ENCODE results near the gene MAST4.

Gene MAST4

GRCh38 chr5:67173959-67174358, 577.8 kb downstream of the MAST4 start:
- Histone ChIP-seq H3K27me3 (ENCODE audit: control insufficient read depth in 5 of 5, insufficient read depth in 4 of 5, low read length in 5 of 5) (no peaks in the 10 kb centered on the region), H3K27ac (ENCODE audit: low read depth, low read length) (no peak overlapping the region), H3K9me3 (ENCODE audit: control insufficient read depth in 5 of 5, low read length in 5 of 5) (peaks cover 0 to 10% (median 3%) of the 10 kb centered on the region in 5 donors), H3K9ac (ENCODE audit: low read length in 5 of 5) (no peak overlapping the region), H3K36me3 (ENCODE audit: control insufficient read depth in 5 of 5, insufficient read depth in 5 of 5, low read length in 5 of 5) (peaks cover 0 to 6% (median 3%) of the 10 kb centered on the region in 5 donors), H3K4me3 (ENCODE audit: low read depth in 1 of 5, low read length in 5 of 5) (no peak overlapping the region), H3K4me1 (ENCODE audit: control insufficient read depth in 5 of 5, insufficient read depth in 5 of 5, low read length in 5 of 5) (peaks cover 0 to 4% (median 0%) of the 10 kb centered on the region in 5 donors)

GRCh38 chr5:67176936-67177335, 580.7 kb downstream of the MAST4 start:
- Histone ChIP-seq H3K36me3 (ENCODE audit: control insufficient read depth in 5 of 5, insufficient read depth in 5 of 5, low read length in 5 of 5) (peaks cover 0 to 5% (median 0%) of the 10 kb centered on the region in 5 donors), H3K9ac (ENCODE audit: low read length in 5 of 5) (no peak overlapping the region), H3K4me1 (ENCODE audit: control insufficient read depth in 5 of 5, insufficient read depth in 5 of 5, low read length in 5 of 5) (peaks cover 0 to 6% (median 1%) of the 10 kb centered on the region in 5 donors), H3K27me3 (ENCODE audit: control insufficient read depth in 5 of 5, insufficient read depth in 4 of 5, low read length in 5 of 5) (no peaks in the 10 kb centered on the region), H3K9me3 (ENCODE audit: control insufficient read depth in 5 of 5, low read length in 5 of 5) (peaks cover 0 to 10% (median 3%) of the 10 kb centered on the region in 5 donors), H3K4me3 (ENCODE audit: low read depth in 1 of 5, low read length in 5 of 5) (no peak overlapping the region), H3K27ac (ENCODE audit: low read depth, low read length) (no peak overlapping the region)

GRCh38 chr5:67178085-67178484, 581.9 kb downstream of the MAST4 start:
- no peaks in the 10 kb centered on the region for H3K36me3 ChIP-seq (ENCODE audit: control insufficient read depth in 5 of 5, insufficient read depth in 5 of 5, low read length in 5 of 5)
- no peak overlapping the region for H3K4me3 ChIP-seq (ENCODE audit: low read depth in 1 of 5, low read length in 5 of 5)
- H3K27me3 ChIP-seq (ENCODE audit: control insufficient read depth in 5 of 5, insufficient read depth in 4 of 5, low read length in 5 of 5) = no peaks in the 10 kb centered on the region
- H3K27ac ChIP-seq (ENCODE audit: low read depth, low read length) = no peak overlapping the region
- H3K4me1 ChIP-seq (ENCODE audit: control insufficient read depth in 5 of 5, insufficient read depth in 5 of 5, low read length in 5 of 5) = peaks cover 0 to 14% (median 8%) of the 10 kb centered on the region in 5 donors
- H3K9me3 ChIP-seq (ENCODE audit: control insufficient read depth in 5 of 5, low read length in 5 of 5) = peaks cover 0 to 10% (median 3%) of the 10 kb centered on the region in 5 donors
- no peak overlapping the region for H3K9ac ChIP-seq (ENCODE audit: low read length in 5 of 5)

- no peak overlapping the region for H3K4me3 ChIP-seq (ENCODE audit: low read depth in 1 of 5, low read length in 5 of 5)
- no peaks in the 10 kb centered on the region for H3K27me3 ChIP-seq (ENCODE audit: control insufficient read depth in 5 of 5, insufficient read depth in 4 of 5, low read length in 5 of 5)
- no peaks in the 10 kb centered on the region for H3K36me3 ChIP-seq (ENCODE audit: control insufficient read depth in 5 of 5, insufficient read depth in 5 of 5, low read length in 5 of 5)
- peaks cover 0 to 10% (median 3%) of the 10 kb centered on the region in 5 donors for H3K9me3 ChIP-seq (ENCODE audit: control insufficient read depth in 5 of 5, low read length in 5 of 5)
- H3K9ac ChIP-seq (ENCODE audit: low read length in 5 of 5) = no peak overlapping the region
- H3K4me1 ChIP-seq (ENCODE audit: control insufficient read depth in 5 of 5, insufficient read depth in 5 of 5, low read length in 5 of 5) = peaks cover 0 to 16% (median 8%) of the 10 kb centered on the region in 5 donors
- H3K27ac ChIP-seq (ENCODE audit: low read depth, low read length) = no peak overlapping the region
Observed at GRCh38 chr5:67178966-67179365, 582.8 kb downstream of the MAST4 start.

- no peaks in the 10 kb centered on the region for H3K36me3 ChIP-seq (ENCODE audit: control insufficient read depth in 5 of 5, insufficient read depth in 5 of 5, low read length in 5 of 5)
- H3K9ac ChIP-seq (ENCODE audit: low read length in 5 of 5) = no peak overlapping the region
- no peaks in the 10 kb centered on the region for H3K27me3 ChIP-seq (ENCODE audit: control insufficient read depth in 5 of 5, insufficient read depth in 4 of 5, low read length in 5 of 5)
- peaks cover 0 to 16% (median 8%) of the 10 kb centered on the region in 5 donors for H3K4me1 ChIP-seq (ENCODE audit: control insufficient read depth in 5 of 5, insufficient read depth in 5 of 5, low read length in 5 of 5)
- H3K9me3 ChIP-seq (ENCODE audit: control insufficient read depth in 5 of 5, low read length in 5 of 5) = peaks cover 0 to 10% (median 3%) of the 10 kb centered on the region in 5 donors
- H3K4me3 ChIP-seq (ENCODE audit: low read depth in 1 of 5, low read length in 5 of 5) = no peak overlapping the region
- no peak overlapping the region for H3K27ac ChIP-seq (ENCODE audit: low read depth, low read length)
Observed at GRCh38 chr5:67179697-67180361, 583.6 kb downstream of the MAST4 start.

- H3K36me3 ChIP-seq (ENCODE audit: control insufficient read depth in 5 of 5, insufficient read depth in 5 of 5, low read length in 5 of 5) = no peaks in the 10 kb centered on the region
- no peak overlapping the region for H3K4me3 ChIP-seq (ENCODE audit: low read depth in 1 of 5, low read length in 5 of 5)
- peaks cover 0 to 8% (median 3%) of the 10 kb centered on the region in 5 donors for H3K9me3 ChIP-seq (ENCODE audit: control insufficient read depth in 5 of 5, low read length in 5 of 5)
- no peak overlapping the region for H3K27ac ChIP-seq (ENCODE audit: low read depth, low read length)
- H3K4me1 ChIP-seq (ENCODE audit: control insufficient read depth in 5 of 5, insufficient read depth in 5 of 5, low read length in 5 of 5) = peaks cover 0 to 16% (median 8%) of the 10 kb centered on the region in 5 donors
- H3K27me3 ChIP-seq (ENCODE audit: control insufficient read depth in 5 of 5, insufficient read depth in 4 of 5, low read length in 5 of 5) = no peaks in the 10 kb centered on the region
- H3K9ac ChIP-seq (ENCODE audit: low read length in 5 of 5) = no peak overlapping the region
Observed at GRCh38 chr5:67181648-67182221, 585.5 kb downstream of the MAST4 start.

- H3K4me3 ChIP-seq (ENCODE audit: low read depth in 1 of 5, low read length in 5 of 5) = no peak overlapping the region
- peaks cover 0 to 16% (median 8%) of the 10 kb centered on the region in 5 donors for H3K4me1 ChIP-seq (ENCODE audit: control insufficient read depth in 5 of 5, insufficient read depth in 5 of 5, low read length in 5 of 5)
- H3K36me3 ChIP-seq (ENCODE audit: control insufficient read depth in 5 of 5, insufficient read depth in 5 of 5, low read length in 5 of 5) = no peaks in the 10 kb centered on the region
- no peaks in the 10 kb centered on the region for H3K27me3 ChIP-seq (ENCODE audit: control insufficient read depth in 5 of 5, insufficient read depth in 4 of 5, low read length in 5 of 5)
- peaks cover 0 to 3% (median 0%) of the 10 kb centered on the region in 5 donors for H3K9me3 ChIP-seq (ENCODE audit: control insufficient read depth in 5 of 5, low read length in 5 of 5)
- no peak overlapping the region for H3K27ac ChIP-seq (ENCODE audit: low read depth, low read length)
- no peak overlapping the region for H3K9ac ChIP-seq (ENCODE audit: low read length in 5 of 5)
Observed at GRCh38 chr5:67182301-67182790, 586.2 kb downstream of the MAST4 start.

GRCh38 chr5:67183859-67184258, 587.7 kb downstream of the MAST4 start:
- Histone ChIP-seq H3K9ac (ENCODE audit: low read length in 5 of 5) (no peak overlapping the region), H3K4me1 (ENCODE audit: control insufficient read depth in 5 of 5, insufficient read depth in 5 of 5, low read length in 5 of 5) (peaks cover 0 to 17% (median 8%) of the 10 kb centered on the region in 5 donors), H3K9me3 (ENCODE audit: control insufficient read depth in 5 of 5, low read length in 5 of 5) (no peaks in the 10 kb centered on the region), H3K36me3 (ENCODE audit: control insufficient read depth in 5 of 5, insufficient read depth in 5 of 5, low read length in 5 of 5) (no peaks in the 10 kb centered on the region), H3K4me3 (ENCODE audit: low read depth in 1 of 5, low read length in 5 of 5) (no peak overlapping the region), H3K27ac (ENCODE audit: low read depth, low read length) (no peak overlapping the region), H3K27me3 (ENCODE audit: control insufficient read depth in 5 of 5, insufficient read depth in 4 of 5, low read length in 5 of 5) (no peaks in the 10 kb centered on the region)

- H3K9me3 ChIP-seq (ENCODE audit: control insufficient read depth in 5 of 5, low read length in 5 of 5) = no peaks in the 10 kb centered on the region
- H3K27ac ChIP-seq (ENCODE audit: low read depth, low read length) = no peak overlapping the region
- H3K4me1 ChIP-seq (ENCODE audit: control insufficient read depth in 5 of 5, insufficient read depth in 5 of 5, low read length in 5 of 5) = peaks cover 0 to 18% (median 8%) of the 10 kb centered on the region in 5 donors
- H3K27me3 ChIP-seq (ENCODE audit: control insufficient read depth in 5 of 5, insufficient read depth in 4 of 5, low read length in 5 of 5) = no peaks in the 10 kb centered on the region
- no peak overlapping the region for H3K4me3 ChIP-seq (ENCODE audit: low read depth in 1 of 5, low read length in 5 of 5)
- no peak overlapping the region for H3K9ac ChIP-seq (ENCODE audit: low read length in 5 of 5)
- no peaks in the 10 kb centered on the region for H3K36me3 ChIP-seq (ENCODE audit: control insufficient read depth in 5 of 5, insufficient read depth in 5 of 5, low read length in 5 of 5)
Observed at GRCh38 chr5:67187006-67187715, 591.0 kb downstream of the MAST4 start.
